Hepatocyte (in vitro differentiated cells): Measurements from ENCODE around the gene COMMD3. TPM values are rescaled to one million over a fixed set of nuclear protein-coding genes. Genes with fewer than 3 reads are reported as not detected.

Experiments used
- DNase-seq: peaks from one replicate; pipeline ENCODE4 v3.0.0-alpha.2; 2016; ENCODE audit warnings: low spot score
- H2AFZ ChIP-seq: fragments of 200-600 bp; sonication (generic); 2 replicates; pipeline ENCODE4 v1.6.0; 2016; ENCODE audit warnings: antibody characterized with exemption, mild to moderate bottlenecking
- H3K27ac ChIP-seq: fragments of 200-600 bp; sonication (generic); 2 replicates; pipeline ENCODE4 v1.5.1; 2016; ENCODE audit warnings: mild to moderate bottlenecking
- H3K27me3 ChIP-seq: fragments of 200-600 bp; sonication (generic); 2 replicates; pipeline ENCODE4 v1.6.1; 2016
- H3K36me3 ChIP-seq: fragments of 200-600 bp; sonication (generic); replicated peaks from 2 replicates; pipeline ENCODE4 v1.5.1; 2016; ENCODE audit warnings: low read depth; ENCODE audit not compliant: insufficient read depth
- H3K4me1 ChIP-seq: fragments of 200-600 bp; sonication (generic); 2 replicates; pipeline ENCODE4 v1.5.1; 2016; ENCODE audit warnings: mild to moderate bottlenecking, moderate library complexity; ENCODE audit not compliant: insufficient read depth
- H3K4me2 ChIP-seq: fragments of 200-600 bp; sonication (generic); 2 replicates; pipeline ENCODE4 v1.6.0; 2016
- H3K4me3 ChIP-seq: fragments of 200-600 bp; sonication (generic); 2 replicates; pipeline ENCODE4 v1.5.1; 2016; ENCODE audit warnings: mild to moderate bottlenecking
- H3K79me2 ChIP-seq: fragments of 200-600 bp; sonication (generic); 2 replicates; pipeline ENCODE4 v1.6.0; 2017; ENCODE audit warnings: mild to moderate bottlenecking
- H3K9me2 ChIP-seq: fragments of 200-600 bp; sonication (generic); replicated peaks from 2 replicates; pipeline ENCODE4 v1.6.0; 2017; ENCODE audit warnings: mild to moderate bottlenecking; ENCODE audit not compliant: insufficient read depth
- H3K9me3 ChIP-seq: fragments of 200-600 bp; sonication (generic); 2 replicates; pipeline ENCODE4 v1.5.1; 2016; ENCODE audit warnings: low read depth, mild to moderate bottlenecking
- H4K20me1 ChIP-seq: fragments of 200-600 bp; sonication (generic); 2 replicates; pipeline ENCODE4 v1.6.0; 2016; ENCODE audit warnings: mild to moderate bottlenecking; ENCODE audit not compliant: insufficient read depth, poor library complexity, severe bottlenecking
- EZH2 ChIP-seq: fragments of 200-600 bp; sonication (generic); IDR thresholded peaks from 2 replicates; pipeline ENCODE4 v1.6.1; 2016; ENCODE audit warnings: antibody characterized with exemption, mild to moderate bottlenecking, borderline replicate concordance
- EZH2phosphoT487 ChIP-seq: fragments of 200-600 bp; sonication (generic); IDR thresholded peaks from one replicate; pipeline ENCODE4 v1.6.1; 2018; ENCODE audit warnings: antibody characterized with exemption, mild to moderate bottlenecking, low read depth, moderate library complexity; ENCODE audit not compliant: unreplicated experiment, severe bottlenecking
- WGBS: methylation state at CpG from one replicate; pipeline ENCODE4 v1.1.6; 2016; ENCODE audit warnings: low lambda C conversion rate; ENCODE audit errors: missing lambda C conversion rate; 5-methylcytosine and 5-hydroxymethylcytosine counted together
- polyA plus RNA-seq: library from polyadenylated mRNA; unstranded; fragments of >200 nt; fragmentation: Nextera tagmentation; extraction: Ambion mirVana; gene quantifications from 2 replicates; pipeline ENCODE4 v1.2.1, GENCODE V29; 2016
- total RNA-seq: library from RNA; depleted of rRNA; stranded (reverse); fragments of >200 nt; gene quantifications from 2 replicates; pipeline ENCODE4 v1.2.3, GENCODE V29; 2014
- TF ChIP-seq, protein P1 (sequence below): fragments of 200-600 bp; sonication (generic); IDR thresholded peaks from 2 replicates; pipeline ENCODE4 v1.5.1; 2016; ENCODE audit warnings: antibody characterized with exemption, mild to moderate bottlenecking; ENCODE audit not compliant: poor library complexity

COMMD3 gene
- total and polyA plus RNA-seq, 2 experiments from 2014 or later, result 55.1 to 92.3 TPM

DNA sequence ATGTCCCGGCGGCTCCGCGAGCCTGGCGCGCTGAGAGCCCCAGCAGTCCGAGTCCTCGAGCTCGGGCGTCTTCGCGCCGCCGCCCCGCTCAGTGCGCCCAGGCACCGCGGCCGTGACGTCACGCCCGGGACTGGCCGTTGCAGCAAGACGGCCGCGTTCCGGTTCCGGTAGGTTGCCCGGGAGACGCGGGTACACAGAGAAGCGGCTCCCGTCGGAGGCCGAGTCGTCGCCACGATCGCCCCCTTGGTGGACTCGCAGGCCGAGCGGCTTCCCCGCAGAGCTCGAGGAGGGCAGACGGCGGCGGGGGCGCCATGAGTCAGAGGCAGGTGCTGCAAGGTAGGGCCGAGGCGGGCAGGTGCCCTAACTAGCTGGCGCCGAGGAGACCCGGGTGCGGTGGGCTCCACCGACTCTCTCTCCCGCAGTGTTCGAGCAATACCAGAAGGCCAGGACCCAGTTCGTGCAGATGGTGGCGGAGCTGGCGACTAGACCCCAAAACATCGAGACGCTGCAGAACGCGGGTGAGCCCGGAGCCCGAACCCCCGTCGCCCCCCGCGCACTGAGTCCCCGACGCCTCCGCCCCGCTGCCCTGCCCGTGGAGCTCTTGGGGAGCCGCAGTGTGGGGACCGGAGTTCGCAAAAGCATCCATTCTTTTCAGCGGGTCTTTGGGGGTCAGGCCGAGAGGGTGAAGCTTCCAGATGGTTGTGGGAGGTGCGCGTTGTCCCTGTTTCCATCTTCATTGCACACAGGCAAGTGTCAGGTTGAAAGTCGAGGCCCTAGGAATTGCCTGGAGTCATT is 29.3 kb downstream of the COMMD3 start, which contains the start of gene SPAG6:
TSS of gene SPAG6 (plus strand) at position 196 of the 795 bp plus-strand sequence. CDS start at position 312, 116 bp downstream.
- no peak within 1 kb of the TSS for H3K27ac ChIP-seq
- H3K36me3 ChIP-seq, result no peaks in the 10 kb centered on the region
- H2AFZ ChIP-seq, result peak within 1 kb of the TSS; percentile 76
- H3K9me2 ChIP-seq, result no peaks in the 10 kb centered on the region
- TF ChIP-seq EZH2, result peak; percentile 31
- TF ChIP-seq, protein P1, sequence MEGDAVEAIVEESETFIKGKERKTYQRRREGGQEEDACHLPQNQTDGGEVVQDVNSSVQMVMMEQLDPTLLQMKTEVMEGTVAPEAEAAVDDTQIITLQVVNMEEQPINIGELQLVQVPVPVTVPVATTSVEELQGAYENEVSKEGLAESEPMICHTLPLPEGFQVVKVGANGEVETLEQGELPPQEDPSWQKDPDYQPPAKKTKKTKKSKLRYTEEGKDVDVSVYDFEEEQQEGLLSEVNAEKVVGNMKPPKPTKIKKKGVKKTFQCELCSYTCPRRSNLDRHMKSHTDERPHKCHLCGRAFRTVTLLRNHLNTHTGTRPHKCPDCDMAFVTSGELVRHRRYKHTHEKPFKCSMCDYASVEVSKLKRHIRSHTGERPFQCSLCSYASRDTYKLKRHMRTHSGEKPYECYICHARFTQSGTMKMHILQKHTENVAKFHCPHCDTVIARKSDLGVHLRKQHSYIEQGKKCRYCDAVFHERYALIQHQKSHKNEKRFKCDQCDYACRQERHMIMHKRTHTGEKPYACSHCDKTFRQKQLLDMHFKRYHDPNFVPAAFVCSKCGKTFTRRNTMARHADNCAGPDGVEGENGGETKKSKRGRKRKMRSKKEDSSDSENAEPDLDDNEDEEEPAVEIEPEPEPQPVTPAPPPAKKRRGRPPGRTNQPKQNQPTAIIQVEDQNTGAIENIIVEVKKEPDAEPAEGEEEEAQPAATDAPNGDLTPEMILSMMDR, result no peak
- peak; percentile 73 for DNase-seq
- no peaks in the 10 kb centered on the region for H3K9me3 ChIP-seq
- H3K4me3 ChIP-seq, result peak within 1 kb of the TSS; percentile 12
- WGBS, result 5% methylated on average over 70 of the region's 83 CpGs
- peaks cover 81% of the 10 kb centered on the region for H3K27me3 ChIP-seq
- H3K79me2 ChIP-seq, result no peaks in the 10 kb centered on the region
- peak within 1 kb of the TSS; percentile 83 for H3K4me2 ChIP-seq
- H4K20me1 ChIP-seq, result no peaks in the 10 kb centered on the region
- H3K4me1 ChIP-seq, result peaks cover 6% of the 10 kb centered on the region

DNA sequence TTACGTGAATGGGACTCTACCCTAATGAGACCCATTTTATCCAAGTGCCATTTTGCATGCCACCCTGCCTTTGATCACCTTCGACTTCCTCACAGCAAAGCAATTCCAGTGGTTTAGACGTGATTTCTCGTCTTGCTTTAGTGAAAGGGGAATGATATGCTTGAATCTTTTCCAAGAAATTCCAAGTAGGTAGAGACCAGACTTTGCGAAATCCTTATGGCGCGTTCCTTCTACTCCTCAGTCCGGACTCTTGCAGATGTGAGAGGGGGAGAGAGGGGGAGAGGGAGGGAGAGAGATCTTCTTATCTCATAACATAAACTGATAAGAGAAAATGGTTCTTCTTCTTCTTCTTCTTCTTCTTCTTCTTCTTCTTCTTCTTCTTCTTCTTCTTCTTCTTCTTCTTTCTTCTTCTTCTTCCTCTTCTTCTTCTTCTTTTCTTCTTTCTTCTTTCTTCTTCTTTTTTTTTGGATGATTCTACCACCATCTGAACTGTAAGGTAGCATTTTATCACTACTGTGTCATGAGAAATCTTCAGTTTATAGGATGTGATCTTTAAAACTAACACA is 30.0 kb downstream of the COMMD3 start:
- peak overlapping the region; percentile 76 for H2AFZ ChIP-seq
- TF ChIP-seq, protein P1, result no peak
- TF ChIP-seq EZH2, result no peak
- TF ChIP-seq EZH2phosphoT487, result no peak
- H4K20me1 ChIP-seq, result no peaks in the 10 kb centered on the region
- peak overlapping the region; percentile 83 for H3K4me2 ChIP-seq
- no peaks in the 10 kb centered on the region for H3K9me3 ChIP-seq
- H3K4me1 ChIP-seq, result peaks cover 6% of the 10 kb centered on the region
- H3K27me3 ChIP-seq, result peaks cover 81% of the 10 kb centered on the region
- WGBS, result 18% methylated on average over 8 of the region's 8 CpGs
- H3K36me3 ChIP-seq, result no peaks in the 10 kb centered on the region
- no peak overlapping the region for H3K4me3 ChIP-seq
- no peak for DNase-seq
- H3K9me2 ChIP-seq, result no peaks in the 10 kb centered on the region
- no peak overlapping the region for H3K27ac ChIP-seq
- no peaks in the 10 kb centered on the region for H3K79me2 ChIP-seq

DNA sequence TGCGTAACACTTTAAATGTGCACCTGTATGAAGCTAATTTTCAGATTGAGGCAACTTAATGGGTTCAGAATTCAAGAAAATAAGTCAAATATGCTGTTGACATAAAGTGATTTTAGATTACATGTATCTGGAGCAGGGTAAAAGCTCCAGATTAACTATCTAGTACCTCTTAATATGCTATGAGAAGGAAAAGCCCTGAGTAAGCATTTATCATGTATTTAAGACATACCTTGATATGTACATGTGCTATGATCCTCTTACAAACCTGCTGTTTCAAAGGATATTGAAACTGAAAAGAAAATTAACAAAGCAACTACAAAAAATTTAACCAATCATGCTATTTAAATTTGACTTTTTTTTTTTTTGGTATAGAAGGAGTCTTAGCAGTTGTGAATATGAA is 33.6 kb downstream of the COMMD3 start:
- TF ChIP-seq EZH2phosphoT487 (no peak), EZH2 (no peak)
- Histone ChIP-seq H3K27me3 (peaks cover 45% of the 10 kb centered on the region), H3K36me3 (no peaks in the 10 kb centered on the region)

DNA sequence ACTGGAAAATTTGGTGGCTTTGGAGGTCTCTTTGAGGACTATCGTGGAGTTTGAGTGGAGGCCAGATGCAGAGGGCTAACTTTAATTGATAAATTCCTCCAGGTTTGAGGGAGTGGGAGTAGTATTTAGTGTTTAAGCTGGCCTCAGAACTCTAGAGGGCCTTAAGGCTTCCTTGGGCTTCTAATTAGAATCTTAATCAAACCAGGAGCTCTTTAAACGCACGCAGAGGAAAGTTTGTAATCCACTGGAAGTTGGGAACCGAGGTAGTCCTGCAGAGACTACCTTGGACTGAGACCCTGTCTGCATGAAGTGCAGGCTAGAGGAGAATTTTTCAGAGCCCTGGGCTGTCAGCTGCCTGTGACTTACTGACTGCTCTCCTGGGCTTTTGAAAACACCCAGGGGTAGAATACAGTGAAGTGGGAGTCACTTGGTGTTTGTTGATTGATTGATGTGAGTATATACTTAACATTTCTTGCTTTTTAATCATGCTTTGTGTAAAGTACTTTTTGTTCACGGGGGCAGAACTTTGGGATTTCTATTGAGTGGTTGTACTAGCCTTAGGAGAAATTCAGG is 35.0 kb downstream of the COMMD3 start:
- no peak for DNase-seq
- no peak overlapping the region for H3K4me3 ChIP-seq
- H3K4me2 ChIP-seq, result no peak overlapping the region
- H2AFZ ChIP-seq, result no peak overlapping the region
- H3K4me1 ChIP-seq, result no peaks in the 10 kb centered on the region
- no peaks in the 10 kb centered on the region for H4K20me1 ChIP-seq
- 84% methylated on average over 5 of the region's 5 CpGs for WGBS
- no peaks in the 10 kb centered on the region for H3K9me2 ChIP-seq
- no peaks in the 10 kb centered on the region for H3K79me2 ChIP-seq
- no peak for TF ChIP-seq EZH2phosphoT487
- no peak for TF ChIP-seq EZH2
- TF ChIP-seq, protein P1, result no peak
- no peaks in the 10 kb centered on the region for H3K9me3 ChIP-seq
- no peak overlapping the region for H3K27ac ChIP-seq
- H3K36me3 ChIP-seq, result no peaks in the 10 kb centered on the region
- peaks cover 31% of the 10 kb centered on the region for H3K27me3 ChIP-seq

More for the DNA sequence above, 33.6 kb downstream of the COMMD3 start:
- no peak overlapping the region for H3K4me2 ChIP-seq
- no peaks in the 10 kb centered on the region for H3K9me2 ChIP-seq
- no peaks in the 10 kb centered on the region for H3K9me3 ChIP-seq
- H3K4me3 ChIP-seq, result no peak overlapping the region
- H3K79me2 ChIP-seq, result no peaks in the 10 kb centered on the region
- DNase-seq, result no peak
- H2AFZ ChIP-seq, result no peak overlapping the region
- H4K20me1 ChIP-seq, result no peaks in the 10 kb centered on the region
- H3K4me1 ChIP-seq, result no peaks in the 10 kb centered on the region
- H3K27ac ChIP-seq, result no peak overlapping the region
- WGBS, result 95% methylated on average over 1 of the region's 1 CpG
